HG03571 (cell line): Measurements from ENCODE around the gene MCL1.
"Not testable (repeated sequence)": the region's sequence is repeated elsewhere in the genome, so short reads cannot be mapped to it uniquely, and the experiment has no call there.

Experiments
- ATAC-seq: cut with Tn5 transposase; IDR thresholded peaks from one replicate; pipeline ENCODE4 v1.9.1; 2021; ENCODE audit not compliant: unreplicated experiment

The MCL1 gene

GRCh38 chr1:150573648-150574071 lies 5.8 kb downstream of the MCL1 start:
- not testable (repeated sequence) for ATAC-seq

- ATAC-seq: no peak
Observed at GRCh38 chr1:150572918-150573647, 6.3 kb downstream of the MCL1 start.

DNA sequence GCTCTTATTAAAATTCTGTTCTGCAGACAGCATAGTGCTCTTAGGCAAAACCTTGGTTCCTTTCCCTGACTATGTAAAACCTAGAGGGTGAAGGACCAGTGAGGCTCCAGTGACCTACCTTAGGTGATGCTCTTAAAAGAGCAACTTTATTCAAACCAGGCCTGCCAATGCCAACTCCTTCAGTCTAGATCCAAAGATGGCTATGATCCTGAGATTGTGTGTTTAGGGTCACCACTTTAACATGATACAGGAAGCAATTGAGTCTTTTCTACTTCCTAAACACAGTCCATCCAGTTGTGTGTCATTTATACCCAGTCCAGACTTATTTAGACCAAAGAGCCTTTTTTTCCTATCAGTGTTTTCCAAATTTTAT lies 10.8 kb downstream of the MCL1 start:
- ATAC-seq: no peak

DNA sequence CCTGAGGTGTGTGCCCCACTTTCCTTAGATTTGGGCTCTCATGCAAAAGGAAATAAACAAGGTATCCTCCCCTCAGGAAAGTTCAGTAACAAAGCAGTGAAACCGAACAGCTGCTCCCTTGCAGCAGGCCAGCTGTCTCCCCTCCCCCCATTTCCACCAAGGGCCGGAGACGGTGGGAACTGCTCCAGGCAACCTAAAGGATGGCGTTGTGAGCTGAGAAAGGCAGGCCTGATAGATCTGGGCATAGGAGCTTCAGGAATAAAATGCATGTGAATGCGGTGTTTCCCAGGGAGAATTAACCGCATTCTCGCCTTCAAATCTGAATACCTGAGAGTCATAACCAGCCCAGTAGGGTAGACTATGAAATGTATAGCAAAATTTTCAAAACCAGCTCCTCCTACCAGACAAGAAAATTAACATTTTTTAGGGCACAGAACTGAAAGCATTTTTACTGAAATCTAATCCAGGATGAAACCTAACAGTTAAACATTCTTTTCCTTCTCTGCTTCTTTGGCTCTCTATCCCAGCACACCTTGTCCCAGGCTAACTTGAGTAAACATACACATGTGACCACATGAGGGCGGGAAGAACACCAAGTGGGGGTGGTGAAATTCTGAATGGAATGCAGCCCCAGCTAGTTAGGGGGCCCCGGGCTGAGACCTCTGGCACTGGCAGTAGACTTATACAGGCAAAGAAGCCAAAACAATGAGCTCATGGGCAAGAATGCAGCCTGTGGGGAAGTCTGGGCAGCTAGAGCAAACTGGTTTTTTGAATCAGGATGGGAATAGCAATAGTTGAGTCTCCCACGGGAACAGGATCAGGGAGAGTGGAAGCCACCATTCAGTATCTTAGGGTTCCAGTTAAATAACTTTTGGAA lies 11.5 kb downstream of the MCL1 start:
- peak; percentile 8 for ATAC-seq

- ATAC-seq: peak; percentile 25
Observed at GRCh38 chr1:150567341-150567716, 12.1 kb downstream of the MCL1 start.

GRCh38 chr1:150566589-150567340 lies 12.6 kb downstream of the MCL1 start:
- no peak for ATAC-seq

GRCh38 chr1:150565240-150565991 lies 14.0 kb downstream of the MCL1 start:
- not testable (repeated sequence) for ATAC-seq

DNA sequence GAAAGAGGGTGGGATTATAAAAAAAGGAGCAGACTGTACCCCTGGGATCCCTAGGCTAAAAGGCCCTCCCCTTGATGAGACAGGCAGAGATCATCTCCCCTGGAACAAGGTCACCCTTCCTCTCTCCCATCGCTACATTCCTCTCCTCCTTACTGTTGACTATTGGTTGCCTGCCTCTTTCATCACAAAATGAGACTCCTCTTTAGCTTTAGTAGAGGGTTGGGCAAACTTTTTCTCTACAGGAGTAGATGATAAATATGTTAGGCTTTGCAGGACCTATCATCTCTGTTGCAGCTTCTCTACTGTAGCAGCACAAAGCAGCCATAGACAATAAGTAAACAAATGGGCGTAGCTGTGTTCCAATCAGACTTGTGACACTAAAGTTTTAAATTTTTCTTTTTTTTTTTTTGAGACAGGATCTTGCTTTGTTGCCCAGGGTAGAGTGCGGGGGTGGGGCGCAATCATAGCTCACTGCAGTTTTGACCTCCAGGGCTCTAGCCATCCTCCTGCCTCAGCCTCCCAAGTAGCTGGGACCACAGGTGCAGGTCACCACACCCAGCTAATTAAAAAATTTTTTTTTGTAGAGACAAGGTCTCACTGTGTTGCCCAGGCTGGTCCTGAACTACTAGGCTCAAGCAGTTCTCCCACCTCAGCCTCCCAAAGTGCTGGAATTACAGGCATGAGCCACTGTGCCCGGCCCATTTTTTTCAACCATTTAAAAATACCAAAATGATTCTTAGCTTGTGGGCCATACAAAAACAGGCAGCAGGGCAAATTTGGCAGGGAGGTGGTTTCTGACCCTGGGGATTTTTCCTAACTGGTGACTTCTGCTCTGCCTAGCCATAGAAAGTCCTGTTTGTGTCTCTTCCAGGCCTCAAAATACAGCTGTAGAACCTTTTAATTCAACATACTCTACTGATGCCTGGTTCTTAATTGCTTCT lies 15.1 kb downstream of the MCL1 start:
- ATAC-seq: no peak

GRCh38 chr1:150563340-150564038 lies 15.9 kb downstream of the MCL1 start:
- ATAC-seq: no peak

DNA sequence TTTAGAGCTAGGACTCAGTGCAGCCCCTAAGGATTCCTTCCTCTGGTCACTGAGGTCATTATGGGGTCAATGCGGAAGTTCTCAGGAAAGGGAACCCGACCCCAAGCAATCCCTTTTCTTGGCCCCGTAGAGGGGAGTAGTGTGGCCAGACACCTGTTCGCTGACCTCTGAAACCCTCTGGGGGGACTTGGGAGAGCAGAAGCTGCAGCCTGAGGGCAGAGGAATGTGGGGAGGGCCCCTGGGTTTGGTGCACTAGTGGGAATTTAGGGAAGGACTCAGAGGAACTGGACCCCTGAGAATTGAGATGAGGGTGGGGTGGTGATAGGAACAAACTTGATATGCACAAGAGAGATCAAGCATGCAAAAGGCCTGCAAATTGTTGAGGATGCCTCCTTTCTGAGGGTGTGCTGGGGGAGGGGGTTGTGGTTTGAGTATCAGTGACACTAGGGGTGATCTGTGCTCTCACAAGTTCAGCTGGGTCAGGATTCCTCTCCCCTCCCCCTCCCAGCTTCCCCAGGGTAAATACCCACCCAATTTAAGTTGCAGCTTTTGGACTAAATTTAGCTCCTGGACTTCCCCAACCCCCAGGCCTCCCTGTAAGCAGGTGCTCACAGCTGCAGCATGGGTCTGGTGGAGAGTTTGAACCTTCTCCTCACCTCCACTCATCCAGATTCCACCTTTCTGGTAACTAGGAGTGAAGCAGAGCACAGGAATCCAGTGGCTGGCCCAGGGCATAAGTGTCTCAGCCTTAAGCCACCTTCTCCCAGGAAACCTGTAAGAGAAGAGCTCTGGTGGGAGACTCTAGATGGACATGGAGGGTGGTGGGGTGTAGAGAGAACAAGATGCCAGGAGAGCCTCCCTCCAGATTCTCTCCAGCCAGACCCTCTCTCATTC lies 16.7 kb downstream of the MCL1 start:
- peak; percentile 35 for ATAC-seq

DNA sequence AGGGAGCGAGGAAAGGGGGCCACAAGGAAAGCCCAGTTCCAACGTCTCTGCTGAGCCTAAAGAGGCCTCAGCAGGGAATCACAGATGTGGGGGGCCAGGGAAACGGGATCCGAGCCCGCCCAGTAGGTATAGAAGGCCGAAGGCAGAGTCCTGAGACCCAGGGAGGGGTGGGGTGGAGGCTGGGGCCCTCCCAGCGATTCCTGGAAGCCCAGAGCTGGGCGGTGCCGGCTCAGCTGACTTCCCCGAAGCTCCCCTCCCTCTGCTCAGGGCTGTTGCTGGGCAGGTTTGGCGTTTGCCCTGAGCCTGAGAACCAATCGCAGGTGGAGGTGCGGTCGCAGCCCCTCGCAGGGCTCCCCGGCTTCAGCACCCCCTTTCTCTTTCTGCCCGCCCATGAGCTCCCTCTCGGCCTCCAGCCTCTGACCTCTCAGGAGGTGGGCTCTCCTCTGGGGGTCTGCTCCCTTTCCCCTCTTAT lies 17.4 kb downstream of the MCL1 start:
- ATAC-seq: peak; percentile 18

DNA sequence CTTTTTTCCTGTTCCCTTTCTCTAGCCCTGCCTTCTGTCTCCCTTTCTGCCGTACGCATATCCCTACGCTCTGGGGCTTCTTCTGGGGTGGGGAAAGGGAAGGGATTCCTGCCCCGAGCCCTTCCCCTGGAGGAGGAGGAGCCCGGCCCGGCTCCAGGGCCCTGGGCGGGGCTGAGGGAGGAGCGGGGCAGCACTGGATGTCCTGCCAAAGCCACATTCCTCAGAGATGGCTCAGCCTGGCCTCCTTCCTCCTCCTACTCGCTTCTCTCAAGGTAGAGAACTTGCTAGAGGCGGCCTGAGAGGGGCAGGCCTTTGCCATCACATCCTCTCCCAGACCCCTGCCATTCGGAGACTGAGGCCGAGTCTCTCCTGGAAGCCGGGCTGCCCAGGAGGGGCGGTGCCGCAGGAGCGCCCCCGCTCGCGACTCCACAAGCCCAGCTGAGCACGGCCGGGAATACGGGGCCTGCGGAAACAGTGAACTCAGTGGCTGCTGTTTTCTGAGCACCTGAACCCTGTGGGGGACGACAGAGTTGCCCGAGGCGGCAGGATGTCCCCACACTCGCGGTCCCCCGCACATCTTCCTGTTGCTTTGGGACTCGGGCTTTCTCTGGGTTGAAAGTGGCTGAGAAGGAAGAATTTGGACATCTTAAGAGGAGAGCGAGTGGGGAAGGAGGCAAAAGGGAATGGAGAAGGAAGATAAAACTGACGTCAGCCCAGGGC lies 18.0 kb downstream of the MCL1 start:
- ATAC-seq: no peak

- ATAC-seq: peak; percentile 23
Observed at GRCh38 chr1:150560576-150561253, 18.7 kb downstream of the MCL1 start.

- ATAC-seq: no peak
Observed at GRCh38 chr1:150560011-150560438, 19.4 kb downstream of the MCL1 start.

DNA sequence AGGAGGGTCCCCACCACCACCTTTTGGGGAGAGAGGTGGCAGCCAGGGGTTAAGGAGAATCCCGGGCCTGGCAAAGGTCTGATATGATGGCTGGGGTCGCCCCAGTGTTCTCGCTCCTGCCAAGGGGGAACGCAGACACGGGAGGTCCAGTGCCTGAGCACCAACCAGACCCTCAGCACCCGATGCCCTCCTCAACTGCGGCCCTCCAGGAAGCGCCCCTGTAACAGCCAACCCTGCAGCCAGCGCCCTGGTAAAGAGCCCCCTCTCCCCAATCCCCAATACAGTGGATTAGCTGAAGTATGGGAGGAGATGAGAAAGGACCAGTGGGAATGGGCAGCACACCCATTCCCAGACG lies 19.8 kb downstream of the MCL1 start:
- no peak for ATAC-seq

GRCh38 chr1:150558761-150559655 lies 20.4 kb downstream of the MCL1 start:
- no peak for ATAC-seq
